SU-DHL-6 (cell line): ENCODE measurements around the gene XCL2.
"Not testable (repeated sequence)": the region's sequence is repeated elsewhere in the genome, so short reads cannot be mapped to it uniquely, and the experiment has no call there.

Experiments
- H2AFZ ChIP-seq: fragments of 200-600 bp; sonication (generic); 2 replicates; pipeline ENCODE4 v1.6.1; 2014; ENCODE audit warnings: low read depth, mild to moderate bottlenecking, moderate library complexity, mixed read lengths, antibody characterized with exemption, low read length; ENCODE audit not compliant: severe bottlenecking
- H3F3A ChIP-seq: fragments of 200-600 bp; shearing (Covaris generic); 2 replicates; pipeline ENCODE4 v1.6.0; 2016; ENCODE audit warnings: antibody characterized with exemption, mild to moderate bottlenecking; ENCODE audit not compliant: insufficient read depth
- H3K27ac ChIP-seq: fragments of 200-600 bp; sonication (generic); 2 replicates; pipeline ENCODE4 v1.5.1; 2016; ENCODE audit warnings: low read depth, mild to moderate bottlenecking, low read length, moderate library complexity, mixed read lengths
- H3K27me3 ChIP-seq: fragments of 200-600 bp; sonication (generic), shearing (Covaris generic); 2 replicates; pipeline ENCODE4 v1.6.0; 2014; ENCODE audit warnings: mild to moderate bottlenecking, low read length
- H3K36me3 ChIP-seq: fragments of 200-600 bp; sonication (generic); 2 replicates; pipeline ENCODE4 v1.6.1; 2014; ENCODE audit warnings: mild to moderate bottlenecking, low read length, mixed read lengths
- H3K4me2 ChIP-seq: fragments of 300-600, 200-600 bp; shearing (Covaris generic), sonication (generic); 2 replicates; pipeline ENCODE4 v1.6.0; 2014; ENCODE audit warnings: low read length, low read depth, mild to moderate bottlenecking; ENCODE audit not compliant: poor library complexity, severe bottlenecking
- H3K4me3 ChIP-seq: fragments of 200-600 bp; sonication (generic); 2 replicates; pipeline ENCODE4 v1.5.1; 2014; ENCODE audit warnings: antibody characterized with exemption, low read length, mild to moderate bottlenecking, mixed read lengths; ENCODE audit not compliant: insufficient read depth, poor library complexity, severe bottlenecking
- H3K79me2 ChIP-seq: fragments of 200-600 bp; sonication (generic); 2 replicates; pipeline ENCODE4 v1.6.1; 2014; ENCODE audit warnings: mild to moderate bottlenecking, low read length, moderate library complexity; ENCODE audit not compliant: insufficient read depth
- H3K9ac ChIP-seq: fragments of 200-600 bp; sonication (generic); 2 replicates; pipeline ENCODE4 v1.7.0; 2014; ENCODE audit warnings: mild to moderate bottlenecking, low read length
- H3K9me2 ChIP-seq: fragments of 200-600 bp; sonication (generic); replicated peaks from 2 replicates; pipeline ENCODE4 v1.6.1; 2014; ENCODE audit warnings: low read length; ENCODE audit not compliant: insufficient read depth
- H3K9me3 ChIP-seq: fragments of 200-600 bp; sonication (generic); 2 replicates; pipeline ENCODE4 v1.6.1; 2014; ENCODE audit warnings: low read length, mixed read lengths; ENCODE audit not compliant: insufficient read depth
- H4K20me1 ChIP-seq: fragments of 200-600 bp; sonication (generic); 2 replicates; pipeline ENCODE4 v1.6.1; 2014; ENCODE audit warnings: low read depth, mild to moderate bottlenecking, antibody characterized with exemption, low read length, moderate library complexity, mixed read lengths
- CTCF ChIP-seq: fragments of 200-600 bp; sonication (generic); IDR thresholded peaks from one replicate; pipeline ENCODE4 v1.5.1; 2017; ENCODE audit warnings: antibody characterized with exemption, mild to moderate bottlenecking, low read length, moderate library complexity; ENCODE audit not compliant: insufficient read depth, poor library complexity, severe bottlenecking
- EZH2phosphoT487 ChIP-seq: fragments of 200-600 bp; sonication (generic), shearing (Covaris generic); conservative IDR thresholded peaks from 2 replicates; pipeline ENCODE4 v1.6.1; 2018; ENCODE audit warnings: mild to moderate bottlenecking, antibody characterized with exemption, low read length, moderate library complexity, mixed read lengths

The XCL2 gene

GRCh38 chr1:168581817-168582572 lies 38.2 kb upstream of the XCL2 start:
- H3K36me3 ChIP-seq: no peaks in the 10 kb centered on the region
- H3K9me2 ChIP-seq: no peaks in the 10 kb centered on the region
- H3K27ac ChIP-seq: no peak overlapping the region
- H3K9ac ChIP-seq: no peak overlapping the region
- H3K4me3 ChIP-seq: no peak overlapping the region
- no peaks in the 10 kb centered on the region for H3K79me2 ChIP-seq
- H4K20me1 ChIP-seq: no peaks in the 10 kb centered on the region
- no peak overlapping the region for H2AFZ ChIP-seq
- no peak overlapping the region for H3K4me2 ChIP-seq
- H3K27me3 ChIP-seq: no peaks in the 10 kb centered on the region
- H3K9me3 ChIP-seq: no peaks in the 10 kb centered on the region
- no peaks in the 10 kb centered on the region for H3F3A ChIP-seq
- TF ChIP-seq EZH2phosphoT487 (no peak), CTCF (no peak)

DNA sequence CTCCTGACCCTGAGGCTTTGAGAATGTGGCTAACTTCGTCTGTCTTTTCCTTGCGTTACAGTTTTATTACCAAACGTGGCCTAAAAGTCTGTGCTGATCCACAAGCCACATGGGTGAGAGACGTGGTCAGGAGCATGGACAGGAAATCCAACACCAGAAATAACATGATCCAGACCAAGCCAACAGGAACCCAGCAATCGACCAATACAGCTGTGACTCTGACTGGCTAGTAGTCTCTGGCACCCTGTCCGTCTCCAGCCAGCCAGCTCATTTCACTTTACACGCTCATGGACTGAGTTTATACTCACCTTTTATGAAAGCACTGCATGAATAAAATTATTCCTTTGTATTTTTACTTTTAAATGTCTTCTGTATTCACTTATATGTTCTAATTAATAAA lies 37.2 kb upstream of the XCL2 start:
- H3K9me2 ChIP-seq, H3K4me2 ChIP-seq, H3K9me3 ChIP-seq, H3K9ac ChIP-seq, H3K36me3 ChIP-seq, H3F3A ChIP-seq, H3K27me3 ChIP-seq, H4K20me1 ChIP-seq, H3K27ac ChIP-seq, H2AFZ ChIP-seq, H3K4me3 ChIP-seq, H3K79me2 ChIP-seq: not testable (repeated sequence)

GRCh38 chr1:168580290-168580689 lies 36.5 kb upstream of the XCL2 start:
- not testable (repeated sequence) for H3F3A ChIP-seq, H4K20me1 ChIP-seq, H3K9ac ChIP-seq, H3K36me3 ChIP-seq, H3K9me2 ChIP-seq, H3K27ac ChIP-seq, H3K9me3 ChIP-seq, H3K4me2 ChIP-seq, H3K4me3 ChIP-seq, H2AFZ ChIP-seq, H3K27me3 ChIP-seq, H3K79me2 ChIP-seq

DNA sequence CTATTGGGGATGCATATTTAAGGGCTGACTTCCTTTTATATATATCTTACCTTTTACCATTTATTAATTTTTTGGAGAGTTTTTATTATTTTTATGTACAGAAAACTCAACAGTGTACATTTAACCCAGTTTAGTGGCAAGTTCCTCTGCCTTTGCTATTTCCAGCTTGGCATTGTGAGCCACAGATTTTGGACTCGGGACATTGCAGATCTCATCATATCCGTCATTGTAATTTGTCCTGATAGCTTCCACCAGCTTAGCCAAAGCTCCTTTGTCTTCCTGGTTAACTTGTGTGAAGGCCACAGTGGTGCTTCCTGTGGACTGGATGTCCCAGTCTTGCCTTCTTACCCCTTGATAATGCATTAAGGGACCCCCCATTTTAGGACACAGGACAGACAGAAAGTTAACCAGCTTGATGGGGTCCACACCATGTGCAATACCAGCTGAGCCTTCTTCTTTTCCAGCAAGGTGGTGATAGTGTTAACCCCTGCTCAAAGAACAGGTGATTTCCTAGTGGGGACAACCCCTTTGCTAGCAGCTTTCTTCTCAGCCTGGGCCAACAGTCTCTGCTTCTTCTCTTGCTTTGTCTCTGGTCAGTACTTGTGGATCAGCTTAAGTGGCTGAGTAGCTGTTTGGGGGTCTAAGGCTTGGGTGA lies 34.9 kb upstream of the XCL2 start:
- H2AFZ ChIP-seq, H3K27me3 ChIP-seq, H4K20me1 ChIP-seq, H3K36me3 ChIP-seq, H3K79me2 ChIP-seq, H3F3A ChIP-seq, H3K4me3 ChIP-seq, H3K4me2 ChIP-seq, H3K9me2 ChIP-seq, H3K9ac ChIP-seq, H3K27ac ChIP-seq, H3K9me3 ChIP-seq: not testable (repeated sequence)

- not testable (repeated sequence) for H3K36me3 ChIP-seq, H3K9ac ChIP-seq, H3K27ac ChIP-seq, H2AFZ ChIP-seq, H3F3A ChIP-seq, H3K4me2 ChIP-seq, H3K79me2 ChIP-seq, H3K9me3 ChIP-seq, H3K9me2 ChIP-seq, H3K4me3 ChIP-seq, H4K20me1 ChIP-seq, H3K27me3 ChIP-seq
Observed at GRCh38 chr1:168576245-168576688, 32.5 kb upstream of the XCL2 start, which contains the start of gene XCL1. TSS of gene XCL1 (plus strand) at chr1:168576605. CDS start at chr1:168576638, 33 bp downstream.

- not testable (repeated sequence) for H4K20me1 ChIP-seq, H3F3A ChIP-seq, H3K4me2 ChIP-seq, H3K79me2 ChIP-seq, H2AFZ ChIP-seq, H3K27ac ChIP-seq, H3K9me3 ChIP-seq, H3K36me3 ChIP-seq, H3K9me2 ChIP-seq, H3K27me3 ChIP-seq, H3K4me3 ChIP-seq, H3K9ac ChIP-seq
Observed at GRCh38 chr1:168574234-168574633, 30.4 kb upstream of the XCL2 start.
